Adipocyte (in vitro differentiated cells): ENCODE data around the gene LRMDA.

ENCODE experiments used
- DNase-seq: peaks from one replicate; pipeline ENCODE4 v3.0.0-alpha.2; 2015; ENCODE audit warnings: low read depth
- H3K27me3 ChIP-seq: replicated peaks from 2 replicates; pipeline ENCODE4 v1.7.0; 2013; ENCODE audit warnings: mild to moderate bottlenecking, low read length, moderate library complexity; ENCODE audit not compliant: control insufficient read depth, insufficient read depth
- H3K36me3 ChIP-seq: 2 replicates; pipeline ENCODE4 v1.7.0; 2013; ENCODE audit warnings: low read length, mild to moderate bottlenecking, moderate library complexity; ENCODE audit not compliant: control insufficient read depth, insufficient read depth, severe bottlenecking
- H3K4me1 ChIP-seq: 2 replicates; pipeline ENCODE4 v1.7.0; 2013; ENCODE audit warnings: mild to moderate bottlenecking, low read length, moderate library complexity; ENCODE audit not compliant: control insufficient read depth, insufficient read depth
- H3K4me3 ChIP-seq: 2 replicates; pipeline ENCODE4 v1.7.0; 2013; ENCODE audit warnings: mild to moderate bottlenecking, low read length, moderate library complexity
- H3K9ac ChIP-seq: 2 replicates; pipeline ENCODE4 v1.7.0; 2013; ENCODE audit warnings: mild to moderate bottlenecking, low read length, moderate library complexity
- H3K9me3 ChIP-seq: 2 replicates; pipeline ENCODE4 v1.7.0; 2013; ENCODE audit warnings: mild to moderate bottlenecking, low read length, moderate library complexity; ENCODE audit not compliant: control insufficient read depth

Gene LRMDA

GRCh38 chr10:75470901-75471300 lies 39.5 kb downstream of the LRMDA start:
- no peak for DNase-seq
- peak overlapping the region; percentile 33 for H3K9ac ChIP-seq
- no peaks in the 10 kb centered on the region for H3K36me3 ChIP-seq

GRCh38 chr10:75472685-75473084 lies 41.3 kb downstream of the LRMDA start:
- Histone ChIP-seq H3K4me1 (peaks cover 44% of the 10 kb centered on the region), H3K4me3 (no peak overlapping the region), H3K9ac (no peak overlapping the region), H3K36me3 (no peaks in the 10 kb centered on the region), H3K9me3 (no peaks in the 10 kb centered on the region), H3K27me3 (no peaks in the 10 kb centered on the region)
- DNase-seq: no peak

More at GRCh38 chr10:75470901-75471300, 39.5 kb downstream of the LRMDA start:
- Histone ChIP-seq H3K9me3 (no peaks in the 10 kb centered on the region), H3K4me1 (peaks cover 43% of the 10 kb centered on the region), H3K4me3 (no peak overlapping the region), H3K27me3 (no peaks in the 10 kb centered on the region)

- no peak for DNase-seq
- no peak overlapping the region for H3K4me3 ChIP-seq
- no peaks in the 10 kb centered on the region for H3K27me3 ChIP-seq
- H3K36me3 ChIP-seq: no peaks in the 10 kb centered on the region
- no peaks in the 10 kb centered on the region for H3K9me3 ChIP-seq
- H3K4me1 ChIP-seq: peaks cover 34% of the 10 kb centered on the region
- no peak overlapping the region for H3K9ac ChIP-seq
These were observed 42.7 kb downstream of the LRMDA start for GRCh38 chr10:75474106-75474505.

- H3K9me3 ChIP-seq: no peaks in the 10 kb centered on the region
- no peaks in the 10 kb centered on the region for H3K27me3 ChIP-seq
- H3K4me1 ChIP-seq: peaks cover 21% of the 10 kb centered on the region
- peak overlapping the region; percentile 9 for H3K4me3 ChIP-seq
- no peak overlapping the region for H3K9ac ChIP-seq
- DNase-seq: peak; percentile 33
- H3K36me3 ChIP-seq: no peaks in the 10 kb centered on the region
These were observed 44.2 kb downstream of the LRMDA start for GRCh38 chr10:75475460-75476182.

- Histone ChIP-seq H3K36me3 (no peaks in the 10 kb centered on the region), H3K9ac (no peak overlapping the region), H3K4me3 (no peak overlapping the region), H3K4me1 (peaks cover 12% of the 10 kb centered on the region), H3K9me3 (no peaks in the 10 kb centered on the region), H3K27me3 (no peaks in the 10 kb centered on the region)
- DNase-seq: no peak
These were observed 45.1 kb downstream of the LRMDA start for GRCh38 chr10:75476569-75476968.

GRCh38 chr10:75476985-75477384 lies 45.6 kb downstream of the LRMDA start:
- Histone ChIP-seq H3K9ac (no peak overlapping the region), H3K27me3 (no peaks in the 10 kb centered on the region), H3K9me3 (no peaks in the 10 kb centered on the region), H3K36me3 (no peaks in the 10 kb centered on the region), H3K4me1 (peaks cover 12% of the 10 kb centered on the region), H3K4me3 (no peak overlapping the region)
- no peak for DNase-seq

GRCh38 chr10:75477680-75478079 lies 46.3 kb downstream of the LRMDA start:
- Histone ChIP-seq H3K9ac (no peak overlapping the region), H3K27me3 (no peaks in the 10 kb centered on the region), H3K36me3 (no peaks in the 10 kb centered on the region), H3K4me3 (no peak overlapping the region), H3K9me3 (no peaks in the 10 kb centered on the region), H3K4me1 (peaks cover 12% of the 10 kb centered on the region)
- DNase-seq: no peak

GRCh38 chr10:75480374-75480773 lies 49.0 kb downstream of the LRMDA start:
- Histone ChIP-seq H3K36me3 (no peaks in the 10 kb centered on the region), H3K9me3 (no peaks in the 10 kb centered on the region), H3K4me1 (peaks cover 11% of the 10 kb centered on the region), H3K9ac (no peak overlapping the region), H3K27me3 (no peaks in the 10 kb centered on the region), H3K4me3 (no peak overlapping the region)
- DNase-seq: no peak

- no peaks in the 10 kb centered on the region for H3K9me3 ChIP-seq
These were observed 51.8 kb downstream of the LRMDA start for GRCh38 chr10:75483188-75483587.

GRCh38 chr10:75484717-75485116 lies 53.3 kb downstream of the LRMDA start:
- DNase-seq: no peak
- H3K27me3 ChIP-seq: no peaks in the 10 kb centered on the region
- H3K4me3 ChIP-seq: no peak overlapping the region
- peaks cover 16% of the 10 kb centered on the region for H3K4me1 ChIP-seq
- H3K9ac ChIP-seq: no peak overlapping the region
- no peaks in the 10 kb centered on the region for H3K36me3 ChIP-seq
- no peaks in the 10 kb centered on the region for H3K9me3 ChIP-seq

More at GRCh38 chr10:75483188-75483587, 51.8 kb downstream of the LRMDA start:
- Histone ChIP-seq H3K36me3 (no peaks in the 10 kb centered on the region), H3K9ac (no peak overlapping the region), H3K4me3 (no peak overlapping the region), H3K27me3 (no peaks in the 10 kb centered on the region), H3K4me1 (peaks cover 16% of the 10 kb centered on the region)
- DNase-seq: no peak

GRCh38 chr10:75486591-75486990 lies 55.2 kb downstream of the LRMDA start:
- Histone ChIP-seq H3K4me3 (no peak overlapping the region), H3K4me1 (peaks cover 16% of the 10 kb centered on the region), H3K27me3 (no peaks in the 10 kb centered on the region), H3K36me3 (no peaks in the 10 kb centered on the region), H3K9ac (no peak overlapping the region), H3K9me3 (no peaks in the 10 kb centered on the region)
- DNase-seq: no peak
